Mesendoderm (in vitro differentiated cells): ENCODE results near the gene ARG1.

Experiments used
- DNase-seq: peaks from one replicate; pipeline ENCODE4 v3.0.0; 2013
- H2AK5ac ChIP-seq: 2 replicates; pipeline ENCODE4 v1.6.1; 2013; ENCODE audit warnings: low read length, inconsistent platforms
- H2BK120ac ChIP-seq: 2 replicates; pipeline ENCODE4 v1.6.1; 2013; ENCODE audit warnings: low read depth, mild to moderate bottlenecking, low read length, moderate library complexity, mixed read lengths
- H2BK15ac ChIP-seq: replicated peaks from 2 replicates; pipeline ENCODE4 v1.6.1; 2013; ENCODE audit warnings: low read depth, mild to moderate bottlenecking, moderate library complexity
- H2BK5ac ChIP-seq: 2 replicates; pipeline ENCODE4 v1.6.1; 2013; ENCODE audit warnings: low read length, inconsistent platforms
- H3K18ac ChIP-seq: 2 replicates; pipeline ENCODE4 v1.6.1; 2013; ENCODE audit warnings: mild to moderate bottlenecking, low read length, mixed read lengths
- H3K23ac ChIP-seq: one replicate; pipeline ENCODE4 v1.6.1; 2013; ENCODE audit warnings: low read length
- H3K27ac ChIP-seq: 2 replicates; pipeline ENCODE4 v1.5.1; 2013; ENCODE audit warnings: low read depth, mild to moderate bottlenecking, inconsistent platforms, low read length, moderate library complexity
- H3K27me3 ChIP-seq: 2 replicates; pipeline ENCODE4 v1.6.1; 2013; ENCODE audit warnings: low read length, control low read depth, mild to moderate bottlenecking, inconsistent platforms; ENCODE audit not compliant: insufficient read depth, poor library complexity
- H3K36me3 ChIP-seq: 2 replicates; pipeline ENCODE4 v1.6.1; 2013; ENCODE audit warnings: low read length, inconsistent platforms; ENCODE audit not compliant: control insufficient read depth, insufficient read depth
- H3K4ac ChIP-seq: one replicate; pipeline ENCODE4 v1.6.1; 2013; ENCODE audit warnings: low read depth, mild to moderate bottlenecking, low read length, moderate library complexity
- H3K4me1 ChIP-seq: 2 replicates; pipeline ENCODE4 v1.6.1; 2013; ENCODE audit warnings: low read depth, low read length, inconsistent platforms; ENCODE audit not compliant: control insufficient read depth
- H3K4me2 ChIP-seq: 2 replicates; pipeline ENCODE4 v1.6.1; 2013; ENCODE audit warnings: low read length
- H3K4me3 ChIP-seq: 2 replicates; pipeline ENCODE4 v1.5.1; 2013; ENCODE audit warnings: mild to moderate bottlenecking, low read length
- H3K56ac ChIP-seq: one replicate; pipeline ENCODE4 v1.6.1; 2013; ENCODE audit warnings: low read length
- H3K79me1 ChIP-seq: 2 replicates; pipeline ENCODE4 v1.6.1; 2013; ENCODE audit warnings: low read length, inconsistent platforms
- H3K79me2 ChIP-seq: 2 replicates; pipeline ENCODE4 v1.6.1; 2013; ENCODE audit warnings: mild to moderate bottlenecking, low read length; ENCODE audit not compliant: control insufficient read depth, insufficient read depth
- H3K9ac ChIP-seq: 2 replicates; pipeline ENCODE4 v1.6.1; 2013; ENCODE audit warnings: low read length, inconsistent platforms
- H4K5ac ChIP-seq: one replicate; pipeline ENCODE4 v1.6.1; 2013; ENCODE audit warnings: low read length
- H4K8ac ChIP-seq: one replicate; pipeline ENCODE4 v1.6.1; 2013; ENCODE audit warnings: low read depth, mild to moderate bottlenecking, control low read depth, low read length, moderate library complexity
- WGBS: extraction: QIAGEN DNeasy Blood & Tissue Kit; methylation state at CpG from one replicate; pipeline ENCODE4 v1.1.7; 2013; ENCODE audit warnings: low lambda C conversion rate, missing lambda C conversion rate; ENCODE audit not compliant: insufficient coverage; ENCODE audit errors: extremely low coverage; 5-methylcytosine and 5-hydroxymethylcytosine counted together

The ARG1 gene

DNA sequence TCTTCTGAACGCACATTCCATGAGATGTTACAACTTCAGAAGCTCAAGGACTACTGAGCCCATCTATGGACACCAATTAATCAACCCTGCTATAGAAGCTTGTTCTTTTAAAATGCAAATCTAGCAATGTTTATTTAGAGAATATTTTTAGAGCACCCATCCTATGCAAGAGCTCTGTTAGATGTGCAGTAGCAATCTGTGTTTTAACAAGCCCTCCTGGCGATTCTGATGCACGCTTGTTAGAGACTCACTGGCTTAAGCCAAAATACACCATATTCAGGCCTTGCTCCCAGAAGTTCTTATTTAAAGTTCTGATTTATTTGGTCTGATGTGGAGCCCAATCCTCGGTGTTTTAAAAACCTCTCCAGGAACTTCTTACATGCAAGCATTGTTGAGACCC lies 21.1 kb upstream of the ARG1 start:
- Histone ChIP-seq H3K4ac (no peak overlapping the region), H2BK5ac (no peak overlapping the region), H2BK15ac (no peak overlapping the region), H2AK5ac (no peak overlapping the region), H4K8ac (no peak overlapping the region), H3K9ac (no peak overlapping the region), H3K4me1 (no peaks in the 10 kb centered on the region), H3K4me2 (no peak overlapping the region), H3K23ac (no peak overlapping the region), H3K56ac (no peak overlapping the region), H3K27ac (no peak overlapping the region), H3K36me3 (no peaks in the 10 kb centered on the region), H3K4me3 (no peak overlapping the region), H2BK120ac (no peak overlapping the region), H4K5ac (no peak overlapping the region), H3K79me1 (no peaks in the 10 kb centered on the region), H3K79me2 (no peaks in the 10 kb centered on the region), H3K27me3 (no peaks in the 10 kb centered on the region), H3K18ac (no peak overlapping the region)
- DNase-seq: no peak
- no CpG with 5 or more reads among the region's 4 CpGs for WGBS

GRCh38 chr6:131552572-131552971 lies 20.5 kb upstream of the ARG1 start:
- H2AK5ac ChIP-seq: no peak overlapping the region
- no peak overlapping the region for H2BK120ac ChIP-seq
- H4K8ac ChIP-seq: no peak overlapping the region
- no peak overlapping the region for H2BK15ac ChIP-seq
- WGBS: no CpG with 5 or more reads among the region's 3 CpGs
- H3K4me2 ChIP-seq: no peak overlapping the region
- no peak overlapping the region for H4K5ac ChIP-seq
- no peak overlapping the region for H3K18ac ChIP-seq
- no peaks in the 10 kb centered on the region for H3K79me2 ChIP-seq
- H3K23ac ChIP-seq: no peak overlapping the region
- H3K9ac ChIP-seq: no peak overlapping the region
- H3K36me3 ChIP-seq: no peaks in the 10 kb centered on the region
- no peak for DNase-seq
- H3K27me3 ChIP-seq: no peaks in the 10 kb centered on the region
- no peaks in the 10 kb centered on the region for H3K4me1 ChIP-seq
- H3K27ac ChIP-seq: no peak overlapping the region
- H3K4me3 ChIP-seq: no peak overlapping the region
- H2BK5ac ChIP-seq: no peak overlapping the region
- no peak overlapping the region for H3K56ac ChIP-seq
- H3K4ac ChIP-seq: no peak overlapping the region
- H3K79me1 ChIP-seq: no peaks in the 10 kb centered on the region

DNA sequence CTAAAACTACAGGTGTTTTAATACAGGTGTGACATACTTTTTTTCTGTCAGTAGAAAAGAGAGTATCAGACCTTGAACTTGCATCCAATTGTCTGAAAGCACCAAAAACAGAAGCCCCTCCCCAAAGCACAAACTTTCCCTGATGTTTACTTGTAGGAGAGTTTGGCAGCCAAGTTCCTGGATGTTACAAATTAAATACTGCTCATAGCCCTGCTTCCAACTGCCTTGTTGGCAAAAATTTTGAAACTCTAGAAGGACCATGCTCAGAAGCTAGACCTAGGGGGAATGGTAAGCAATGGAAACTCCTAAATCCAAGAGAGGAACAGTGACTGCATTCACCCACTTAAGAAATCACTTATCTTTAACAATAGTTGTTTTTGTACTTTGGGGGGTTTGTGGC lies 17.0 kb upstream of the ARG1 start:
- Histone ChIP-seq H4K8ac (no peak overlapping the region), H2BK15ac (no peak overlapping the region), H2BK5ac (no peak overlapping the region), H3K79me2 (no peaks in the 10 kb centered on the region), H2BK120ac (no peak overlapping the region), H2AK5ac (no peak overlapping the region), H3K56ac (no peak overlapping the region), H3K9ac (no peak overlapping the region), H3K4ac (no peak overlapping the region), H3K27ac (no peak overlapping the region), H3K23ac (no peak overlapping the region), H3K79me1 (no peaks in the 10 kb centered on the region), H3K4me1 (no peaks in the 10 kb centered on the region), H3K4me3 (no peak overlapping the region), H3K36me3 (no peaks in the 10 kb centered on the region), H3K18ac (no peak overlapping the region), H4K5ac (no peak overlapping the region), H3K27me3 (no peaks in the 10 kb centered on the region), H3K4me2 (no peak overlapping the region)
- no peak for DNase-seq

- no peak for DNase-seq
- Histone ChIP-seq H3K18ac (no peak overlapping the region), H3K27ac (no peak overlapping the region), H2BK15ac (no peak overlapping the region), H3K36me3 (no peaks in the 10 kb centered on the region), H3K23ac (no peak overlapping the region), H3K4me2 (no peak overlapping the region), H3K4me3 (no peak overlapping the region), H3K4ac (no peak overlapping the region), H3K79me2 (no peaks in the 10 kb centered on the region), H3K27me3 (no peaks in the 10 kb centered on the region), H3K9ac (no peak overlapping the region), H3K79me1 (no peaks in the 10 kb centered on the region), H4K5ac (no peak overlapping the region), H2AK5ac (no peak overlapping the region), H2BK5ac (no peak overlapping the region), H4K8ac (no peak overlapping the region), H3K56ac (no peak overlapping the region), H2BK120ac (no peak overlapping the region), H3K4me1 (no peaks in the 10 kb centered on the region)
- WGBS: no CpG with 5 or more reads among the region's 4 CpGs
These were observed 14.1 kb upstream of the ARG1 start for GRCh38 chr6:131558922-131559321.

DNA sequence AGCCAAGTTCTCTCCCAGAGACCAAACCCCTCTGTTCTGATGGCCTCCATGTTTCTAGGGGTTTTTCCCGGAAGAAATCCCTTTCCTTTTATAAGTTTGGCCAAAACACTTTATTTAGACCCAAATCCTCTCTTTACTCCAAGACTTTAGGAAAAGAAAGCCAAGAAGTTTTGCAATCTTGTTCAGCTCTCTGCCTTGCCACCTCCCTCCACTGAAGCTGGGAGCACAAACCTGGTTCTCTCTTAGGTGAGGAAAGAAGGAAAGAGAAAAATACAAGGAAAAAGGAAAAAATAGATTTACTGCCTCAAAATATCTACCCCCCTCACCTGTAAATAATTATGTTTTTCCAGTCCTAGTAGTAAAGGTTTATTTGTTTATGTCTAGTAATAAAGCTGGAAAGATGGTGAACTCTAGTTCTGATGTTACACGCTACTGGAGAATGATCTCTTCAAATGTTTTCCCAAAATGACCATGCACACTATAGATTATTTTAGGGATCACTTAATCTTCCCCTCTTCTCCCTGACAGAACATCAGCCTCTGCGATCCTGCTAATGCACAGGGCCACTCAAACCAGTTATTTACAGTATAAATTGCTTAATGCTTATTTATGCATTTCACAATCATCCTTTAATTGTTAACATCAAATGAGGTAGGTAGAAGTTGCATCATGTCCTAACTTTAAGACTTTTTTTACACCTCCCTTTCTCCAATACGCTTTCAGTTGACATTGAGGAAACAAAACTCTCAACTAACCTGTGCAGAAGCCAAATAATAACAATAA lies 10.9 kb upstream of the ARG1 start:
- Histone ChIP-seq H3K4ac (no peak overlapping the region), H3K18ac (no peak overlapping the region), H3K79me1 (no peaks in the 10 kb centered on the region), H3K36me3 (no peaks in the 10 kb centered on the region), H3K56ac (no peak overlapping the region), H4K8ac (no peak overlapping the region), H3K4me1 (no peaks in the 10 kb centered on the region), H4K5ac (no peak overlapping the region), H3K9ac (no peak overlapping the region), H2BK5ac (no peak overlapping the region), H3K27me3 (no peaks in the 10 kb centered on the region), H3K4me3 (no peak overlapping the region), H2AK5ac (no peak overlapping the region), H3K4me2 (no peak overlapping the region), H3K79me2 (no peaks in the 10 kb centered on the region), H2BK120ac (no peak overlapping the region), H3K27ac (no peak overlapping the region), H2BK15ac (no peak overlapping the region), H3K23ac (no peak overlapping the region)
- no CpG with 5 or more reads among the region's 4 CpGs for WGBS
- no peak for DNase-seq

DNA sequence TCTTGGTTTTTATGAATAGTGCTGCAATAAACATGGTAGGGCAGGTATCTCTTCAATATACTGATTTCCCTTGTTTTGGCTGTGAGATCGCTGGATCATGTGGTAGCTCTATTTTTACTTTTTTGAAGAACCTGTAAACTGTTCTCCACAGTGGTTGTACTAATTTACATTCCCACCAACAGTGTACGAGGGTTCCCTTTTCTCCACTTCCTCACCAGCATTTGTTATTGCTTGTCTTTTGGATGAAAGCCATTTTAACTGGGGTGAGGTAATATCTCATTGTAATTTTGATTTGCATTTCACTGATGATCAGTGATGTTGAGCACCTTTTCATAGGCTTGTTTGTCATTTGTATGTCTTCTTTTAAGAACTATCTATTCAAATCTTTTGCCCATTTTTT lies 8.0 kb upstream of the ARG1 start:
- Histone ChIP-seq H3K9ac (no peak overlapping the region), H3K4ac (no peak overlapping the region), H3K4me2 (no peak overlapping the region), H2BK120ac (no peak overlapping the region), H3K79me2 (no peaks in the 10 kb centered on the region), H3K4me1 (no peaks in the 10 kb centered on the region), H2AK5ac (no peak overlapping the region), H2BK15ac (no peak overlapping the region), H3K27me3 (no peaks in the 10 kb centered on the region), H3K4me3 (no peak overlapping the region), H3K23ac (no peak overlapping the region), H2BK5ac (no peak overlapping the region), H4K5ac (no peak overlapping the region), H3K56ac (no peak overlapping the region), H3K27ac (no peak overlapping the region), H3K18ac (no peak overlapping the region), H3K36me3 (no peaks in the 10 kb centered on the region), H3K79me1 (no peaks in the 10 kb centered on the region), H4K8ac (no peak overlapping the region)
- no peak for DNase-seq
- no CpG with 5 or more reads among the region's 2 CpGs for WGBS
